Measurements from ENCODE around the gene SLC28A2. TPM values are rescaled to one million over a fixed set of nuclear protein-coding genes. Genes with fewer than 3 reads are reported as not detected.

Gene SLC28A2
- total and polyA plus RNA-seq, 8 donors, result 0.09 to 0.22 TPM; not detected in 6

- ATAC-seq (no peak), DNase-seq (no peak), FAIRE-seq (no peak)
- Histone ChIP-seq H3K27me3 (no peaks in the 10 kb centered on the region), H3K36me3 (no peaks in the 10 kb centered on the region), H3K4me3 (no peak overlapping the region), H3K9me3 (no peaks in the 10 kb centered on the region), H3K4me1 (peaks cover 0 to 3% (median 0%) of the 10 kb centered on the region in 3 donors), H3K27ac (no peak overlapping the region)
- intact Hi-C loops (cut with DNase I), result no loop called here
- no peak for TF ChIP-seq CTCF (IDR thresholded peaks at IDR 0.05)
- 95 to 98% methylated on average over 2 of the region's 2 CpGs for WGBS, 2 donors
Observed at GRCh38 chr15:45221053-45221599, 30.9 kb upstream of the SLC28A2 start.

DNA sequence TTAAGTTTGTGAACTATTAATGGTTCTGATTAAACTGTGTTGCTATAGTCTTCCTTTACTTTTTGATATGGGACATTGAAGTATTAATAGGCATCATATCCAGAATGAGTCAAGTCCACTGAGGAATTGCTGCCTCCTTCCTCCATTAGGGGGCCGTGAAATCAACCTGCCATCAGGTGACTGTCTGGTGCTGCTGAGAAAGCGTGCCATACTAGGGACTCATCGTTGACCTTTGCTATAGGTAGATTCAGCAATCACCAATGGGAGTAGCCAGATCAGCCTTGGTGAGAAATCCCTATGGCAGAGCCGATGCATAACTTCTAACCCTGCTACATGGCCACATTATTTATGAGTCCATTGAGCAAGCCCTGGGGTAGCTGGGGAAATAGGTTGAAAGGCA is 30.1 kb upstream of the SLC28A2 start:
- WGBS, 2 donors, result 86 to 92% methylated on average over 4 of the region's 4 CpGs
- FAIRE-seq, result no peak
- no peak for TF ChIP-seq CTCF (IDR thresholded peaks at IDR 0.05)

DNA sequence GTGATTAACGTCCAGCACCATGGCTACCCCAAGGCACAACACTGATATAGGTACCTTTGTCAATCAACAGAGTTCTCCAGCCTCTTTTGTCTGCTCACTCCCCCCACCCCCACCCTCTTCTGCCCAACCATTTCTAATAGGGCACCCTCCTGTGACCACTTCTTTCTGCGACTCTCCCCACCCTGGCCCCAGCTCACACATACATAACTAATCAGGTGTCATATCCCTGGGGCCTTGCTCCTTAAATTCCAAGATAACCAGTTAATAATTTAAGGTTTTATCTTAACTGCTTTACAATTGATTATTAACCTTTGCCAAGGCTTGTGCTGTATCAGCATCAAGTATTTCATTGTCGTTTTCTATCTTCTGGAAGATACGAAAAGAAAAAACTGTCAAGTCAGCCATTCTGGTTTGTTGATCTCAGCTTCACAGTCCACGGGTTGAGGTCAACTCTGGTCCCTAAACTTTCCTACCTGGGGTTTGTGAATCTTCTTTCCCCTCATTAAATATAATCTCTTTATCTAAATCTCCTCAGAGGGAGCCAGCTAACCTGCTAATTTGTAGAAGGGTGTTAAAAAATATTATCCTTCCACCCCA is 27.3 kb upstream of the SLC28A2 start:
- Histone ChIP-seq H3K27ac (no peak overlapping the region), H3K36me3 (no peaks in the 10 kb centered on the region), H3K4me1 (peaks cover 0 to 3% (median 0%) of the 10 kb centered on the region in 3 donors), H3K27me3 (no peaks in the 10 kb centered on the region), H3K4me3 (no peak overlapping the region), H3K9me3 (no peaks in the 10 kb centered on the region)
- no peak for TF ChIP-seq CTCF (IDR thresholded peaks at IDR 0.05)
- 14 to 15% methylated on average over 5 of the region's 5 CpGs for WGBS, 2 donors
- DNase-seq, result no peak
- peak in 2 of 4 donors; percentile 45 to 48 for ATAC-seq
- FAIRE-seq, result no peak
- intact Hi-C loops (cut with DNase I), result no loop called here

More for the DNA sequence above, 30.1 kb upstream of the SLC28A2 start:
- intact Hi-C loops (cut with DNase I), result no loop called here
- no peak for ATAC-seq
- Histone ChIP-seq H3K9me3 (no peaks in the 10 kb centered on the region), H3K27me3 (no peaks in the 10 kb centered on the region), H3K4me3 (no peak overlapping the region), H3K27ac (no peak overlapping the region), H3K4me1 (peaks cover 0 to 3% (median 0%) of the 10 kb centered on the region in 3 donors), H3K36me3 (no peaks in the 10 kb centered on the region)
- no peak for DNase-seq

GRCh38 chr15:45225506-45226273 is 26.3 kb upstream of the SLC28A2 start:
- ATAC-seq (peak in 2 of 4 donors; percentile 21 to 45), FAIRE-seq (no peak), DNase-seq (no peak)
- H3K9me3 ChIP-seq, result no peaks in the 10 kb centered on the region
- no peak overlapping the region for H3K27ac ChIP-seq
- peaks cover 0 to 3% (median 0%) of the 10 kb centered on the region in 3 donors for H3K4me1 ChIP-seq
- no peak overlapping the region for H3K4me3 ChIP-seq
- H3K27me3 ChIP-seq, result no peaks in the 10 kb centered on the region
- no peak for TF ChIP-seq CTCF (IDR thresholded peaks at IDR 0.05)
- 68 to 69% methylated on average over 11 of the region's 11 CpGs for WGBS, 2 donors
- intact Hi-C loops (cut with DNase I), result no loop called here
- H3K36me3 ChIP-seq, result no peaks in the 10 kb centered on the region
